Thymus (tissue), 11 donors: Measurements from ENCODE around the gene TMEM178B. TPM values are rescaled to one million over a fixed set of nuclear protein-coding genes. Genes with fewer than 3 reads are reported as not detected.

Source experiments
- DNase-seq, 9 donors: peaks; one replicate each; pipeline ENCODE4 v3.0.0-alpha.2; 2013; ENCODE audit warnings: low spot score in 9 of 9, low read depth in 6 of 9, missing footprints in 1 of 9
- H3K27ac ChIP-seq, 2 donors: one replicate each; pipeline ENCODE4 v1.5.1; 2013; ENCODE audit warnings: control low read depth in 1 of 2, low read depth in 1 of 2, low read length in 1 of 2, mild to moderate bottlenecking in 1 of 2, moderate library complexity in 1 of 2
- H3K27me3 ChIP-seq, 2 donors: one replicate each; pipeline ENCODE4 v1.5.1; 2013; ENCODE audit warnings: low read length in 1 of 2; ENCODE audit not compliant: control insufficient read depth in 2 of 2, insufficient read depth in 1 of 2
- H3K36me3 ChIP-seq, 2 donors: one replicate each; pipeline ENCODE4 v1.5.1; 2013; ENCODE audit warnings: low read length in 1 of 2, mild to moderate bottlenecking in 1 of 2, moderate library complexity in 1 of 2; ENCODE audit not compliant: control insufficient read depth in 2 of 2, insufficient read depth in 2 of 2
- H3K4me1 ChIP-seq, 2 donors: one replicate each; pipeline ENCODE4 v1.5.1; 2013; ENCODE audit warnings: low read length in 2 of 2; ENCODE audit not compliant: control insufficient read depth in 2 of 2, insufficient read depth in 2 of 2
- H3K4me3 ChIP-seq, 2 donors: one replicate each; pipeline ENCODE4 v1.5.1; 2013; ENCODE audit warnings: low read length in 2 of 2, control low read depth in 1 of 2, mild to moderate bottlenecking in 1 of 2
- H3K9me3 ChIP-seq, 2 donors: one replicate each; pipeline ENCODE4 v1.5.1; 2013; ENCODE audit warnings: low read length in 1 of 2, mild to moderate bottlenecking in 1 of 2; ENCODE audit not compliant: control insufficient read depth in 2 of 2, insufficient read depth in 1 of 2
- WGBS: extraction: QIAGEN DNeasy Blood & Tissue Kit; methylation state at CpG from one replicate; pipeline ENCODE4 v1.1.7; 2013; 5-methylcytosine and 5-hydroxymethylcytosine counted together
- polyA plus RNA-seq: library from polyadenylated mRNA; stranded (reverse); fragments of 200-250 nt; gene quantifications from one replicate; pipeline ENCODE4 v1.2.3, GENCODE V29; 2013
- total RNA-seq: library from RNA; stranded (reverse); fragments of 120-200 nt; gene quantifications from one replicate; pipeline ENCODE4 v1.2.4, GENCODE V29; 2013
- donor health status: healthy.

The TMEM178B gene
- total and polyA plus RNA-seq, 2 donors: 0.68 to 2.0 TPM

DNA sequence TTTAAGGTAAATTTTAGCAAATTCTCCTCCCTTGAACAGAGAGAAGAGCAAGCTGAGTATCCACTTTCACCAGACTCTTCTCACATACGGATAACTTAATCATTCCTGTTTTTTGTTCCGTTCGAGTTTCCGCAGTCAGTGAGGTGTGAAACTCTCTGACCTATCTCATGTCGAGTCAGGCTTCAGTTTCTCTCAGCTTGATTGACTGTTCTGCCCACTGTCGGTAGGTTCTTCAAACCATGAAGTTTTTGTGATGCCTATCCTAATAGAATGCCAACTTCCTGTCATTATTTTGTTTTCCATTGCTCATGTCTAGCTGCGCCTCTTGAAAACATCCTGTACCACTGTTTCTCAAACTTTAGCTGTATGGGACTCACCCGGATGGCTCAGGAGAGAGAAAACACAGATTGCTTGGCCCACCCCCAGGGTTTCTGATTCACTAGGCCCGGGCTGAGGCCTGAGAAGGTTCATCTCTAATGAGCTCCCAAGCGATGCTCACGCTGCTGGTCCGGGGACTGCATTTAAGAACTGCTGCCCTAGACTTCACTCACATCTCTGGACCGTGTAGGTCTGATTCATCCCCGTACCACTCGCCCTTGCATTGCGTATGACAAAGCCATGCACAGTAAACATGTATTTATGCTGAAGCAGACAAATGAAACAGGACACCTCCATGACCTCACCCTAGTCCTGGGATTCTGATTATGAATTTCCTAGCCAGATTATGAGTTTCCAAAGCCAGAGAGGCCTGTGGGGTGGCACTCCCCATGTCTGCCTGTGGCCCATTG lies 269.0 kb downstream of the TMEM178B start:
- no peak overlapping the region for H3K4me3 ChIP-seq
- no peaks in the 10 kb centered on the region for H3K4me1 ChIP-seq
- DNase-seq: no peak
- WGBS: 88% methylated on average over 16 of the region's 16 CpGs
- H3K27me3 ChIP-seq: no peaks in the 10 kb centered on the region
- H3K27ac ChIP-seq: no peak overlapping the region
- no peaks in the 10 kb centered on the region for H3K36me3 ChIP-seq
- H3K9me3 ChIP-seq: no peaks in the 10 kb centered on the region

DNA sequence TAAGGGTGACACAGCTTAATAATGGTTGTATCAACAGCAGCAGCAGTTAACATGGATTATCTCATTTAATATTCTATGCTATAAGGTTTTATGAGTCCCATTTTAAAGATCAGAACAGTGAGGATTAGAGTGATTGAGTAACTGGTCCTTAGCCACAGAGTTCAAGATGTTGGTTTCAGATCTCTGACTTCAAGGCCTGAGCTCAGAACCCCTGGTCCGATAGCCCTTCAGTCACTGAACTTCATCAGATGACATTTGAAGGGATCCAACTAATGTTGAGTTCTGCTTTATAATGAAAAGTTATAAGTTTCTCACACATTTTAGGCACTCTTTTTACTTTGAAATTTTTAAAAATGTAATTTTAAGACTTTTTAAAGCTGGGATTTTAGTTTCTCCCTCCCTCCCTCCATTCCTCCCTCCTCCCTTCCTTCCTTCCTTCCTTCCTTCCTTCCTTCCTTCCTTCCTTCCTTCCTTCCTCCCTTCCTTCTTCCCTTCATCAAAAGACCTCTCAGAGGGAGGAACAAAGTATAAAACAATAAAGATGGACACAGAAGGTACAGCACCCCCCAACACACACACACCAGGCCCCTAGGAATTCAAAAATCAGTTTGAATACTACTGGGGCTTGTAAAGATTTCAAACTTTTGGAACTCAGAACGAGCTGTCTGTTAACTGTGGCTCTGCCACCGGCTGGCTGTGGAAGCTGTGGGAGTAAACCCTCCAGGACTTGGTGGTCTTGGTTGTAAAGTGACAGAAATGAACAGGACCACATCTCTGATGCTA lies 270.5 kb downstream of the TMEM178B start:
- Histone ChIP-seq H3K36me3 (no peaks in the 10 kb centered on the region), H3K9me3 (no peaks in the 10 kb centered on the region), H3K27me3 (no peaks in the 10 kb centered on the region), H3K4me3 (no peak overlapping the region), H3K27ac (no peak overlapping the region), H3K4me1 (no peaks in the 10 kb centered on the region)
- DNase-seq: no peak
- WGBS: 91% methylated on average over 3 of the region's 3 CpGs

DNA sequence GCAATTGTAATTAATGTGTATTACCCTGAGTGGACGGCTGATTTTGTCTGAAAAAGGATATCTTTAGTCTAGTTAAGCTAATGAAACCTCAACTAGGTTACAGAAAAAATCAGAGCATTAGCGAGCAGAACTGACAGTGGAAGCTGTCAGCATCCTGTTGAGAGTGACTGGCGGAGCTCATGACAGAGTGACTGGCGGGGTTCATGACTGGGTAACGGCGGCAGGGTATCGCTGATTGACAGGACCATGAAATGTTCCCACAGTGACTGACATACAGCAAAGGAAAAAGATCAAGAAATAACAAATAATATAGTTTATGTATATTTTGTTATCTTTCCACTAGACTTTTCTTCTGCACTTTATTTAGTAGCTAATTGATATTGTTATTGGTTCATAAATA lies 274.9 kb downstream of the TMEM178B start:
- 86% methylated on average over 7 of the region's 7 CpGs for WGBS
- Histone ChIP-seq H3K9me3 (no peaks in the 10 kb centered on the region), H3K27ac (no peak overlapping the region), H3K27me3 (no peaks in the 10 kb centered on the region), H3K4me1 (no peaks in the 10 kb centered on the region), H3K36me3 (no peaks in the 10 kb centered on the region), H3K4me3 (no peak overlapping the region)
- no peak for DNase-seq

DNA sequence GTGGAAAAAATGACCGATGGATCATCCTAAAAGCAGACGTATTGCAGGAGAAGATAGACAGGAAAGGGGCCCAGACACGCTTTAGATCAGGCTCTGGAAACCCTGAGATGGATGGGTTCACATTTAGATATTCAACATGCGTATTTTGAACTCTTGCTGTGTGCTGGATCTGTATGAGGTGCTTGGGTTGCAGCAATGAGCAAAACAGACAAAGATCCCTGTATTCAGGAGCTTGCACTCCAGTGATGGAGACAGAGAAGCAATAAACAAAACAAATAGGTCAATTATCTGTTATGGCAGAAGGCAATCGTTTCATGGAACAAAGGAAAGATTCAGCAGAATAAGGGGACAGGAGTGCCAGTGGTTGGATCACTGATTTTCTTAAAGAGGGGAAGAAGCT lies 275.5 kb downstream of the TMEM178B start:
- Histone ChIP-seq H3K4me3 (no peak overlapping the region), H3K27ac (no peak overlapping the region), H3K9me3 (no peaks in the 10 kb centered on the region), H3K27me3 (no peaks in the 10 kb centered on the region), H3K4me1 (no peaks in the 10 kb centered on the region), H3K36me3 (no peaks in the 10 kb centered on the region)
- 91% methylated on average over 5 of the region's 5 CpGs for WGBS
- no peak for DNase-seq

DNA sequence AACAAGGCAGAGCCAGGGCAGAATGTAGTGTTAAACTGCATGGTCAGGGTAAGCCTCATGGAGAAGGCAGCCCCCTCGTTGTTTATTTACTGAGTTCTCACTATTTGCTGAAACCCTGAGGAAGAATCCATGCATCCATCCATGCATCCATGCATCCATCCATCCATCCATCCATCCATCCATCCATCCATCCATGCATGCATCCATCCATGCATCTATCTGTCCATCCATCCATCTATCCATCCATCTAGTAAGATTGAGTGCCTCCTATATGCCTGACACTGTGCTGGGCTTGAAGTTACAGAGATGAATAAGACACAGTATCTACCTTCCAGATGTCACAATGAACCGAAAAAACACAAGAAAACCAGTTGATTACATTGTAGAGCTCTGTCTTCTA lies 275.9 kb downstream of the TMEM178B start:
- 90% methylated on average over 2 of the region's 2 CpGs for WGBS

DNA sequence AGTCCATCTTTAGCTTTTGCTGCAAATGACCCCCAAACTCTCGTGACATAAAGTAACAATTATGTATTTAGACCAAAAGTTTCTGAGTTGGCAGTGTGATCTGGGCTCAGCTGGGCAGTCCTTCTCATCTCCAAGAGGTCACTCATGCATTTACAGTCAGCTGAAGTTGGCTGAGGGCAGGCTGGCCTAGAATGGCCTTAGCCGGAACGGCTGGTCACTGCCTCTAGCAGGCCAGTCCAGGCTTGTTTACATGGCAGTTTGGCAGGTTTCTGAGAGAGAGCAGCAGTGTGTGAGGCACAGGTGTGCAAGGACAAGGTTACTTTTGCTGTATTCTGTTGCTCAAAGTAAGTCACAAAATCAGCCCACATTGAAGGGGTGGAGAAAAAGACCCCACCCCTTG lies 277.3 kb downstream of the TMEM178B start:
- no peaks in the 10 kb centered on the region for H3K4me1 ChIP-seq
- no peaks in the 10 kb centered on the region for H3K27me3 ChIP-seq
- no peak overlapping the region for H3K27ac ChIP-seq
- DNase-seq: no peak
- WGBS: 92% methylated on average over 3 of the region's 3 CpGs
- no peak overlapping the region for H3K4me3 ChIP-seq
- H3K36me3 ChIP-seq: no peaks in the 10 kb centered on the region
- no peaks in the 10 kb centered on the region for H3K9me3 ChIP-seq

More for the DNA sequence above, 275.9 kb downstream of the TMEM178B start:
- H3K27ac ChIP-seq: no peak overlapping the region
- no peaks in the 10 kb centered on the region for H3K27me3 ChIP-seq
- no peak overlapping the region for H3K4me3 ChIP-seq
- H3K9me3 ChIP-seq: no peaks in the 10 kb centered on the region
- H3K4me1 ChIP-seq: no peaks in the 10 kb centered on the region
- no peak for DNase-seq
- H3K36me3 ChIP-seq: no peaks in the 10 kb centered on the region

DNA sequence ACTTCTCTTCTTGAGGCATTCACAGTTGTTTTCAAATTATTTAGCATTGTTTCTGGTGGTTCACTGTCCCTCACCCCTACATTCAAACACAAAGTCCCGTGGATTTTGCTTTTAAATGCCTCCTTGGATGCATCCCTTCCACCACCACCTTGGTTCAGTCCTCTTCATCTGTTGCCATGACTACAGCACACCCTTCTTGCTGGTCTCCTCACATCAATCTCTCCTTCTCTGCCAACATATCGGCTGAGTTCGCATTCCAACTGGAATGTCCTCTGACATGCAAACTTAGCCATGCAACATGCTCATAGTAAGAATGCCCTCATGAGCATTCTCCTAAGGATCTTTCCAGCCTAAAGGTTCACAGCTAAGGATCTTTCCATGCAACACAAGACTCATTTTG lies 279.1 kb downstream of the TMEM178B start:
- 96% methylated on average over 3 of the region's 3 CpGs for WGBS
- no peaks in the 10 kb centered on the region for H3K4me1 ChIP-seq
- H3K27me3 ChIP-seq: no peaks in the 10 kb centered on the region
- H3K36me3 ChIP-seq: no peaks in the 10 kb centered on the region
- no peaks in the 10 kb centered on the region for H3K9me3 ChIP-seq
- H3K4me3 ChIP-seq: no peak overlapping the region
- DNase-seq: no peak
- H3K27ac ChIP-seq: no peak overlapping the region

DNA sequence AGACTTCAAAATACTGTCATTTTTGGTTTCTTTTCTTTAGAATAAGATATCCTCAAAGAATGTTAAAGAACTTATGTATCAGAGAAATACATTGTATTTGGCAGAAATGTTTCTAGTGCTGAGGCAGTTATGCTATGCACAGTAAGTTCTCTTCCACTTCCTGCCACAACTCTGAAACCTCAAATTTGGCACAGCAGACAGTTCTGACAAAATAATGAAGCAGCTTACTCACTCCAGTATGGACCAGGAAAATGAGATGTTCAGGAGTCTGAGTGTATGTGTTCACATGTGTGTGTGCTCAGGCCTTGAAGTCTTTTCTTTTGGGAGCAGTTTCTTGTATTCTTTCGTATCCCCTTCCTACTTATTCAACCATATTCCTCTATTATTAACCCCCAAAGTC lies 280.4 kb downstream of the TMEM178B start:
- H3K4me3 ChIP-seq: no peak overlapping the region
- no peak overlapping the region for H3K27ac ChIP-seq
- no peaks in the 10 kb centered on the region for H3K9me3 ChIP-seq
- DNase-seq: no peak
- H3K27me3 ChIP-seq: no peaks in the 10 kb centered on the region
- no peaks in the 10 kb centered on the region for H3K36me3 ChIP-seq
- WGBS: 90% methylated on average over 1 of the region's 1 CpG
- no peaks in the 10 kb centered on the region for H3K4me1 ChIP-seq

DNA sequence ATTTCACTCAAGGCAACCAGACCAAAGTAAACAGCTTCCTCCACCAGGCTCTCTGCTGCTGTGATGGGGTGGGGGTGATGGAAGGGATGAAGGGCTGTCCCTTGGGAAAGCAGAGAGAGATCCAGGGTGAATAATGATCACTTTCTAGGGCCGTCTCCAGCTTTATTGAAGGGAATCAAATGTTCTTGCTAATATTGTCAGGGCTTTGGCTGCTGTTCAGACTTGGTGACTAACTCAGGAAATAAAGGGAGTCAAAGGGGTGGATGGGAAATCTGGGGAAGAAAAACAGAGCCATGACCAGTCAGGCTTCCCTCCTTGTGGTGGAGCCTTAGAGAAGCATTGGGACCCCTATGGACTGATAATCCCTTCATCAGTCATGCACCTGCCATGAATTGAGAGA lies 281.2 kb downstream of the TMEM178B start:
- 59% methylated on average over 1 of the region's 1 CpG for WGBS
- no peaks in the 10 kb centered on the region for H3K9me3 ChIP-seq
- H3K36me3 ChIP-seq: no peaks in the 10 kb centered on the region
- no peak for DNase-seq
- H3K27me3 ChIP-seq: no peaks in the 10 kb centered on the region
- H3K27ac ChIP-seq: no peak overlapping the region
- no peak overlapping the region for H3K4me3 ChIP-seq
- no peaks in the 10 kb centered on the region for H3K4me1 ChIP-seq
